GM21529 (cell line): ENCODE measurements around the gene FURIN.
"Not testable (repeated sequence)": the region's sequence is repeated elsewhere in the genome, so short reads cannot be mapped to it uniquely, and the experiment has no call there.

Experiments used
- ATAC-seq: cut with Tn5 transposase; IDR thresholded peaks from one replicate; pipeline ENCODE4 v1.9.1; 2021; ENCODE audit not compliant: unreplicated experiment

Gene FURIN

GRCh38 chr15:90840954-90841353 is 27.4 kb upstream of the FURIN start:
- no peak for ATAC-seq

DNA sequence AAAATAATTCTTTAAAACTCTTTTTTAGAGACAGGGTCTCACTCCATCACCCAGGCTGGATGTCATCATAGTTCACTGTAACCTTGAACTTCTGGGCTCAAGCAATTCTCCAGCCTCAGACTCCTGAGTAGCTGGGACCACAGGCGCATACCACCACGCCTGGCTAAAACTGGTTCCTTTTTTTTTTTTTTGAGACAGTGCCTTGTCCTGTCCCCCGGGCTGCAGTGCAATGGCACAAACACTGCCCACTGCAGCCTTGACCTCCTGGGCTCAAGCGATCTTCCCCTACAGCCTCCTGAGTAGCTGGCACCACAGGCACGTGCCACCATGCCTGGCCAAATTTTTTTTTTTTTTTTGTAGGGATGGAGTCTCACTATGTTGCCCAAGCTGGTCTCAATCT is 23.7 kb upstream of the FURIN start:
- ATAC-seq, result peak; percentile 4

DNA sequence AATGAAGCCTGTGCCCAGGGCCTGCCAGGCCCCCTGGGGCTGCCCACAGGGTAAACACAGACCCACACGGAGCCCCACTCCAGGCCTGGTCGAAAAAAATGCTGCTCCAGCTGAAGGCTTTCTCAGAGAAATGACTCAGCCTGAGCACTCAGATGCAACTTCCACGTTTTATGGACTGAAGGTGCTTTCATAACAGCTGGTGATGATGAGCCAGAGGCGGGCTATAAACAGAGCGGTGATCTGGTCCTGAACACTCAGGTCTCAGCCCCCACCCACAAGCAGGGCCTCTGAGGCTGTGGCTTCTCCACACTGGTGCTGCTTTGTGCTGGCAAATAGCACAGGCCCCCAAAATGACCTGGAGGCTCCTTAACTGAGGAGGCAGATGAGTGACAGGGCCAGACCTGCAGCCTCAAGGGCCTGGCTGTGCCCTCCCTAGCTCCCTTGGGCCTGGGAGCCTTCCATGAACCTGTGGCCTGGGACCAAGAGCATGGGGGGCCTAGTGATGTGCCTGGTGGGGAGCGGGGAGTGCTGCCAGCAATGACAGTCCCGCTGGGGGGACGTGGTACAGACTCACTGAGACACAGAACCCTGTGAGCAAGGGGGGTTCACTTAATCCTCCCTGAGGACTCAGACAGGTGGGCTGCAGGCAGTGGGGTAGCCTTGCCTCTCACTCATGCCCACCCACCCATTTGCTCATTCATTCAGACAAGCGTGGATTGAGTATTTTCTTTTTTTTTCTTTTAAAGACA is 23.0 kb upstream of the FURIN start:
- ATAC-seq, result peak; percentile 95

DNA sequence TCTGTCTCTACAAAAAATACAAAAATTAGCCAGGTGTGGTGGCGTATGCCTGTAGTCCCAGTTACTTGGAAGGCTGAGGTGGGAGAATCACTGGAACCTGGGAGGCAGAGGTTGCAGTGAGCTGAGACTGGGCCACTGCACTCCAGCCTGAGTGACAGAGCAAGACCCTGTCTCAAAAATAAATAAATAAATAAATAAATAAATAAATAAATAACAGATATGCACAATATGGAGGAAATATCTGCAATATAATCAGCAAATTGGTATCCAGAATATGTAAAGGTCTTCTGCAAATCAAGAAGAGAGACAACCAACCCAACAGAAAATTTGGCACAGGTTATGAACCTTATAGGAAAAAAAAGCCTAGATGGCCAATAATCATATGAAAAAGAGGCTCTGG is 19.0 kb upstream of the FURIN start:
- not testable (repeated sequence) for ATAC-seq

- ATAC-seq, result no peak
These were observed 17.3 kb upstream of the FURIN start for GRCh38 chr15:90851114-90851513.

DNA sequence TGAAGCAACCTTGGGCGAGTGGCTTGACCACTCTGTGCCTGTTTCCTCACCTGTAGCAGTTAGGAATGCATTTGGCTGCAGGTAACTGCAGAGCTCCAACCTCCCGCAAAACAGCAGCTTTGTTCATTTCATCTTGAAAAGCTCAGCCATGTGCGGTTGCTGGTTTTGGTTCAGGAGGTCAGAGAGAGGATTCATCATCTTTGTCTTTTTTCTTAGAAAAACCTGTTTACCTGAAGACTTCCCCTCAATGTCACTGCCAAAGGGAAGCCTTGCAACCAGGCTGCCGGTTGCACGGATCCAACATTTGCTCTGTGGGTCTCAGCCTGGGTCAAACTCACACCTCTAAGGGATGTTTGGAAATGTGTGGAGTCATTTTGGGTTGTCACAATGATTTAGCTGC is 16.4 kb upstream of the FURIN start:
- ATAC-seq, result no peak

DNA sequence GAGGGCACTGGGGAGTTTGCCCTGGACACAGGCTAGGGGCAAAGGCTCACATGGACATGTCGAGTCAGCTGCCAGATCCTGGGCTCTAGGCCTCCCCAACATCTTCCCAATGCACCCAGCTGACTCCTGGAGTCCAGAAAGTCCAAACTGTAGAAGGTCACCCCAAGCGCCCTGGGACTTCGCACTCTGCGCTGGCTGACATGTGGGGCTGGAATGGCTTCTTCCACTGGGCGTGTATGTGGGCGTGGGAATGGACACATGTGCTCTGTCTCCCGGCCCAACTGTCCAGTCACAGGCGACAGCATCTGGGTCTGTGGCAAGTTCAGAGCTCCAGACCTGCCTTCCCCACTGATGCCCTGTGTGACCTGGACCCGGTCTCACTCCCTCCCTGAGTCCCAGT is 13.2 kb upstream of the FURIN start:
- ATAC-seq, result no peak

GRCh38 chr15:90857337-90857736 is 11.1 kb upstream of the FURIN start:
- ATAC-seq, result no peak

GRCh38 chr15:90857883-90858443 is 10.4 kb upstream of the FURIN start:
- ATAC-seq, result no peak

DNA sequence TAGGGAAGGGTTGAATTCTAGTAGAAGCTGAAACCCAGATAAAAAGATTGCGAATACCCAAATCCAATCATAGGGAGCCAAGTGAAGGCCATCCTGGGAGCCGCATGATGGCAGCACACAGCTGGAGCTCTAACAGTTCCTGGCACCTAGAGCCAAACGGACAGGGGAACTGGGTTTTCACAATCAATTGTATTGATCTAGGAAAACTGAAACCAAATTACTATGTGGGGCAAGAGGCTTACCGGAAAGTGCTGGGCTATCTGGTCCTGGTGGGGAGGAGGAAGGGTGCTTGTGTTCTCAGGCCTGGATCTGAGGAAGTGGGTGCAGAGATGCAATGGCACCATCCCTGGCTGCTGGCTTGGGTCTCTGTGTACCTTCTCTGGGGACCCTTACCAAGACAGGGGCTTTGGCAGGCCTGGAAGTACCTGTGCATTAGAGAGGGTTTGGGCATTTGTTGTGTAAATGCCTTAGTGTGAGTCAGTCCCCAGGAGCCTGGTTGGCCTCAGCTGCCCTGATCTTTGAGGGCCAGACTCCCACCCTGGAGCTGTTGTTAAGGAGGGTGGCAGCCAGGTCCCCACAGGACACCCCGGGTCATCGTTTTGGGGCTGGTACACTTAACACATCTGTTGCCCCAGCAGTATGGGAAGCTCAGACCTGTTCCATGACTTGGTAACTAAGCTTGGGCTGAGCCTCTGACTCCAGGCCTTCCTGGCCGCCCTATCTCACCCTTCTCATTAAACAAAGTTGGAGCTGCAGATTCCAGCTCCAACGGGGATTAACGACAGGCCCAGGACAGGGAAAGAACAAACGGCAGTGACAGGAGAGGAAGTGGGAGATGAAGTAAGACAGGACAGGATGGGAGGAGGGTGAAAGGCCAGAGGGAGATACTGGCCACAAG is 8.9 kb upstream of the FURIN start:
- ATAC-seq, result no peak

DNA sequence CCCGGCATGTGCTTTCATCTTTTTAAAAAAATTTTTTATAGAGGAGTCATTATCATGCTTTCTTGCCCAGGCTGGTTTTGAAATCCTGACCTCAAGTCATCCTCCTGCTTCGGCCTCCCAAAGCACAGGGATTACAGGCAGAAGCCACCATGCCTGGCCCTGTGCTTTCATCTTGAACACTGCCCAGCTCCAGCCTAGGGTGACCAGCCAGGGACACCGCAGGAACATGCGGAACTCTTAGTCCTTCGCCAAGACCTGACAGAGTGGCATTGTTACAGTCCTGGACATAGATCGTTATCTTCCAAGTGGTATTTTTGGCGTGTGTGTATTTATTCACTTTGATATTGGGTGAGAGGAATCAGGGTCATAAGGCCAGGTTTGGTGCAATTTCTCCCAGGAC is 7.9 kb upstream of the FURIN start:
- ATAC-seq, result no peak

DNA sequence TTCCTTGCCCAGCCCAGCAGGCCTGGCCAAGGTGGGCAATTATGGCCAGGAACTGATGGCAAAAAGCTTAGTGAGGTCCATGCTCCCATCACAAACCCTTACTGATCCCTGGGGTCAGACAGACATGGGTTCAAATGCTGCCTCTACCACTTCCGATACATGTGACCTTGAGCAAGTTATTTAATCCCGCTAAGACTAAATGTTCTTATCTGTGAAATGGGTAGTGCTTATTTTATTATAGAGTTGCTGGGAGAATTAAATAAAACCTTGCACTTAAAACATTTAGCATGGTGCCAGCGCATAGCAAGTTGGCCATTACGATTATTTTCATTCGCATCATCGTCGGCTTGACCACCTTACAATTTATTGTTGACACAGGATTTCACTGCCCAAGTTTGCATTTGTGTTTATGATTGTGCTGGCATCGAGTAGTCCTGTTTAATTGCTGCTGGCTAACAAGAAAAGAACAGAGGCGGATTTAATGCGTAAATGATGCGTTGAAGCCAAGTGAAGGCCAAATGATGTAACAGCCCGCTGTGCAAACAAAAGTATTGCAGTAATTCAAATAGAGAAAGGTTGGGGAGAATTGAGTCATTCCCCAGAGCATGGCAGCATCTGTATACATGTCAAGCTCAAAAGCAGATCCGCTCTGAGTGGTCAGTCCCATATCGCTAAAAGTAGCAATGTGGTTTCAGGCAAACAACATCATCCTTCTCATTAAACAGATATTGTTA is 7.3 kb upstream of the FURIN start:
- ATAC-seq, result no peak

DNA sequence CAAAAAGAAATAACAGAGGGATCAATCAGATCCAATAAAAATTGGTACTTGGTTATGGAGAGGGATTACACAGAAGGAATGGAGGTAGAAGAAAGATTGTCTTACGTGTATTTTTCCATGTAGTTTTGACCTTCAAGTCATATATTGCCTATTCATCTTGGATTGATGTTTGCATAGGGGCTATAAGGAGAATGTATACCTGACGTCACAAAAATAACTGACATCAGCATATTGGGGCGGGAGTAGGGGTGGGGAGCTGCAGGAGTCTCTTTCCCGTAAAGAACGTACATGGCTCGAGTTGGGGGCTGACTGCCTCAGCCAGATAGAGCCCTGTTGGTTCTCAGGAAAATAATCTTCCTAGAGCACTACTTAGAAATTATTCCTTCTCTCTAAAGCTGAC is 5.9 kb upstream of the FURIN start:
- no peak for ATAC-seq

GRCh38 chr15:90862964-90863778 is 5.2 kb upstream of the FURIN start:
- no peak for ATAC-seq

- no peak for ATAC-seq
These were observed 4.4 kb upstream of the FURIN start for GRCh38 chr15:90863987-90864386.

DNA sequence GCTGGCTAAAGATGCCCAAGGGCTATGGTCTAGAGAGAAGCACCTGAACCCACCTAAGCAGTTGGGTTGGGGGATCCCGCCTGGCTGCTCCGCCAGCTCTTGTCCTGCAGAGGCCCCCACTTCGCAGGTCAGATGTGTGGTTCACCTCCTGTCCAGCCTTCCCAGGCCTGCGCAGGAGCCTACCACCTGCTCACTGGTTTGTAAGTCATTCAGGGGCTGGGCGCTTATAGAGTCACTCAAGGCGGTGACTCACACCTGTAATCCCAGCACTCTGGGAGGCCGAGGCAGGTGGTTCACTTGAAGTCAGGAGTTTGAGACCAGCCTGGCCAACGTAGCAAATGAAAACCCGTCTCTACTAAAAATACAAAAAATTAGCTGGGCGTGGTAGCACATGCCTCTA is 3.9 kb upstream of the FURIN start:
- no peak for ATAC-seq

GRCh38 chr15:90865702-90866101 is 2.7 kb upstream of the FURIN start:
- no peak for ATAC-seq

GRCh38 chr15:90866161-90866715 is 2.1 kb upstream of the FURIN start:
- no peak for ATAC-seq

DNA sequence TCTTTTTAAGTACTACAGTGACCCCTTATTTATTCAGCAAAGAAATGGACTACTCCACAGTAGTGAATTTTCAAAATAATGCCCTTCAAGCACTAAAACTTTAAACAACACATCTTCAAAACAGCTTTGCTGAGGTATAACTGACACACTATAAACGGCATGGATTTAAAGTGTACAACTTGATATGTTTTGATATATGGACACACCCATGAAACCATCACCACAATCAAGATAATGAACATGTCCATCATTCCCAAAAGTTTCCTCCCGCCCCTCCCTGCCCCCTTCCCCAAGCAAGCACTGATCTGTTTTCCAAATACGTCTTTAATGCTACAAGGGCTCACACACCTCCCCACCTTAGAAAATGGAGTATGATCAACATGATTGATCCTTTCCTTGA is 1.6 kb upstream of the FURIN start:
- ATAC-seq, result no peak

GRCh38 chr15:90869140-90869541 is 753 bp downstream of the FURIN start:
- ATAC-seq, result no peak
